NCI-H345 treated with DMSO at 0.1 percent for 48 hours (cell line): ENCODE measurements around the gene SPIRE2.

Experiments used
- DNase-seq: peaks from one replicate; lab custom pipeline; 2025; ENCODE audit not compliant: unreplicated experiment; lab: John Stamatoyannopoulos, UW

The SPIRE2 gene

GRCh38 chr16:89893642-89894548 is 65.6 kb downstream of the SPIRE2 start:
- no peak for DNase-seq

- no peak for DNase-seq
Observed at GRCh38 chr16:89895482-89896250, 67.4 kb downstream of the SPIRE2 start.

GRCh38 chr16:89897204-89897603 is 68.9 kb downstream of the SPIRE2 start:
- no peak for DNase-seq

- DNase-seq = no peak
Observed at GRCh38 chr16:89898201-89898967, 70.1 kb downstream of the SPIRE2 start.

- DNase-seq = no peak
Observed at GRCh38 chr16:89899879-89900481, 71.7 kb downstream of the SPIRE2 start.

GRCh38 chr16:89900885-89901284 is 72.6 kb downstream of the SPIRE2 start:
- DNase-seq = no peak

GRCh38 chr16:89902980-89903379 is 74.7 kb downstream of the SPIRE2 start:
- no peak for DNase-seq

- DNase-seq = no peak
Observed at GRCh38 chr16:89903908-89904515, 75.7 kb downstream of the SPIRE2 start.

- DNase-seq = no peak
Observed at GRCh38 chr16:89904606-89905510, 76.6 kb downstream of the SPIRE2 start.

GRCh38 chr16:89905511-89906139 is 77.3 kb downstream of the SPIRE2 start:
- no peak for DNase-seq

- no peak for DNase-seq
Observed at GRCh38 chr16:89906140-89907025, 78.1 kb downstream of the SPIRE2 start.

GRCh38 chr16:89907055-89907814 is 79.0 kb downstream of the SPIRE2 start:
- no peak for DNase-seq

GRCh38 chr16:89908236-89908635 is 80.0 kb downstream of the SPIRE2 start:
- no peak for DNase-seq

GRCh38 chr16:89909777-89910716 is 81.8 kb downstream of the SPIRE2 start:
- no peak for DNase-seq

GRCh38 chr16:89910717-89911354 is 82.6 kb downstream of the SPIRE2 start:
- no peak for DNase-seq

- no peak for DNase-seq
Observed at GRCh38 chr16:89911375-89911774, 83.1 kb downstream of the SPIRE2 start.
